ENCODE measurements around the gene MEGF9. TPM values are rescaled to one million over a fixed set of nuclear protein-coding genes. Genes with fewer than 3 reads are reported as not detected.
A peak's percentile ranks its signal among the peaks of the same experiment; 100 is the strongest.

Gene MEGF9
- total and polyA plus RNA-seq, 2 of the 13 experiments (the other 11 are each of a cell fraction or from before 2014, with no cell fraction given), result 3.1 to 3.3 TPM

DNA sequence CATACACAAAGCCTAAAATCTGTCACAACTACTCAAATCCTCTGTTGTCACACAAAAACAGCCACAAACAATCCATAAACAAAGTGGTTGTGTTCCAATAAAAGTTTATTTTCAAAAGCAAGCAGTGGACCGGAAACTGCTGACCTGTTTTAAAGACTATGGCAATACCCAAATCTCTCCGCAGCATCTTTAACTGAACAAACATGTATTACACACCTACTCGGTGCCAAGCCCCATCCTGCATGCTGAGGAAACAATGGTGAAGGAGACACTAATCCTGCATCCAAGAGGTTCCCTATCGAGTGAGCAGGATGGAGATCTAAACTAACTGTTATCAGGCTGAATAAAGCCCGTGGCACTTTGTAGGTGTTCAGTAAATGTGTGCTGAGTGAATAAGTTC is 145.5 kb downstream of the MEGF9 start:
- no peak overlapping the region for H3K4me3 ChIP-seq (replicated peaks in 1 of 3; ENCODE audit: insufficient read depth in 1 of 3, low read depth in 2 of 3, low read length in 3 of 3)
- peaks cover 19 to 62% of the 10 kb centered on the region in 2 experiments for H3K36me3 ChIP-seq (replicated peaks in 1 of 2; ENCODE audit: control insufficient read depth in 1 of 2, insufficient read depth in 2 of 2, low read length in 2 of 2)
- no peak overlapping the region for H3K4me2 ChIP-seq (ENCODE audit: low read depth, low read length)
- intact Hi-C loops (cut with micrococcal nuclease; ENCODE audit: unreplicated experiment), result no loop called here
- 95% methylated on average over 5 of the region's 5 CpGs for WGBS (ENCODE audit: low lambda C conversion rate)
- H3K9ac ChIP-seq (ENCODE audit: insufficient read depth, low read depth, low read length), result no peak overlapping the region
- FAIRE-seq (no peak), DNase-seq (ENCODE audit: low spot score) (no peak), ATAC-seq (no peak)
- in situ Hi-C loops (cut with HindIII; ENCODE audit: extremely low pct_ligation_motif_present, low pct_unique_long_range_greater_than_20kb), result no loop called here
- H3K9me3 ChIP-seq (ENCODE audit: low read length), result no peaks in the 10 kb centered on the region
- H2AFZ ChIP-seq (ENCODE audit: low read length), result no peak overlapping the region
- ChIA-PET POLR2A (no interaction called here), CTCF (ENCODE audit: low intra/inter-chr PET ratio, low total read pairs) (no interaction called here)
- peaks cover 71% of the 10 kb centered on the region for H3K79me2 ChIP-seq (ENCODE audit: insufficient read depth, low read length)
- BruUV-seq (replicated peaks), result no TSS peak
- TF ChIP-seq ZSCAN25 (CRISPR knock-in tag; IDR thresholded peaks at IDR 0.05) (no peak), MAFK (conservative IDR thresholded peaks at IDR 0.05 in 1 of 2, IDR thresholded peaks at IDR 0.05 in 1 of 2; ENCODE audit: low read length in 2 of 2) (0 out of 4 replicates have a peak, but pooled peaks of 1 of the 2 experiments have one; percentile 20)
- no peak overlapping the region for H3K27ac ChIP-seq (ENCODE audit: extremely low read length, insufficient read depth, low read length)
- no peaks in the 10 kb centered on the region for H3K27me3 ChIP-seq (ENCODE audit: control insufficient read depth in 1 of 2, insufficient read depth in 2 of 2, low read length in 2 of 2)
- H3K4me1 ChIP-seq (ENCODE audit: insufficient read depth, low read length), result peaks cover 62% of the 10 kb centered on the region
- no peaks in the 10 kb centered on the region for H4K20me1 ChIP-seq (ENCODE audit: insufficient read depth, low read length)

DNA sequence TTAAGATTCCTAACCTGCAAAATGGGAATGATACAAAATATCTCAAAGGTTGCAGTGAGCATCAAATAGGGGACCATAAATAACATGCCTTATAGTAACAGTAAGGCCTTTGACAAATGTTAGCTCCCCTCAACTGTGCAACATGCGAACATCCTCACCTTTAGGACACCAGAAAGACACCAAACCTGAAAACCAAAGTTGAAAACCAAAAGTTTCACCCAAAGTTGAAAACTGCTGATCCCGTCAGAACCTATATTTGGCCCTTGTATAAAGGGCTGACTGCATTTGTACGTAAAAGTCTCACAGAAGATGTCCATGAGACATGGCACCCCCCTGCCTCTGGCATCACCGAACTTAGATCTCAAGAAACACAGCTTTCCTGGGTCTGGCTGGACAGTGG is 146.4 kb downstream of the MEGF9 start:
- 95% methylated on average over 4 of the region's 4 CpGs for WGBS (ENCODE audit: low lambda C conversion rate)
- in situ Hi-C loops (cut with HindIII; ENCODE audit: extremely low pct_ligation_motif_present, low pct_unique_long_range_greater_than_20kb) (no loop called here), intact Hi-C loops (cut with micrococcal nuclease; ENCODE audit: unreplicated experiment) (no loop called here)
- H3K36me3 ChIP-seq (replicated peaks in 1 of 2; ENCODE audit: control insufficient read depth in 1 of 2, insufficient read depth in 2 of 2, low read length in 2 of 2), result peaks cover 21 to 72% of the 10 kb centered on the region in 2 experiments
- no peak overlapping the region for H3K9ac ChIP-seq (ENCODE audit: insufficient read depth, low read depth, low read length)
- no peaks in the 10 kb centered on the region for H3K9me3 ChIP-seq (ENCODE audit: low read length)
- no peak for TF ChIP-seq KMT2A (CRISPR knock-in tag; IDR thresholded peaks at IDR 0.05)
- peak in 1 of 2 experiments; percentile 10; a peak in 2 of 4 replicates for TF ChIP-seq MAFK (conservative IDR thresholded peaks at IDR 0.05 in 1 of 2, IDR thresholded peaks at IDR 0.05 in 1 of 2; ENCODE audit: low read length in 2 of 2)
- ChIA-PET CTCF (ENCODE audit: low intra/inter-chr PET ratio, low total read pairs) (no interaction called here), POLR2A (no interaction called here)
- ATAC-seq (no peak), FAIRE-seq (no peak), DNase-seq (ENCODE audit: low spot score) (no peak)
- no peak overlapping the region for H3K27ac ChIP-seq (ENCODE audit: extremely low read length, insufficient read depth, low read length)
- H3K79me2 ChIP-seq (ENCODE audit: insufficient read depth, low read length), result peaks cover 72% of the 10 kb centered on the region
- H3K4me2 ChIP-seq (ENCODE audit: low read depth, low read length), result no peak overlapping the region
- H2AFZ ChIP-seq (ENCODE audit: low read length), result no peak overlapping the region
- no peaks in the 10 kb centered on the region for H4K20me1 ChIP-seq (ENCODE audit: insufficient read depth, low read length)
- peaks cover 52% of the 10 kb centered on the region for H3K4me1 ChIP-seq (ENCODE audit: insufficient read depth, low read length)
- no peaks in the 10 kb centered on the region for H3K27me3 ChIP-seq (ENCODE audit: control insufficient read depth in 1 of 2, insufficient read depth in 2 of 2, low read length in 2 of 2)
- H3K4me3 ChIP-seq (replicated peaks in 1 of 3; ENCODE audit: insufficient read depth in 1 of 3, low read depth in 2 of 3, low read length in 3 of 3), result no peak overlapping the region
- BruUV-seq (replicated peaks), result no TSS peak
